ENCODE data around the gene ADARB1.

The ADARB1 gene

GRCh38 chr21:45048026-45048698 lies 26.2 kb upstream of the ADARB1 start:
- H3K27me3 Mint-ChIP-seq: peaks cover 63% of the 10 kb centered on the region

GRCh38 chr21:45048968-45049367 lies 25.4 kb upstream of the ADARB1 start:
- H3K9me3 Mint-ChIP-seq: peaks cover 6 to 14% of the 10 kb centered on the region in 2 donors
- H3K4me1 Mint-ChIP-seq: no peaks in the 10 kb centered on the region
- no peak overlapping the region for H3K4me3 Mint-ChIP-seq
- DNase-seq (no peak), ATAC-seq (no peak)
- H3K27me3 Mint-ChIP-seq: peaks cover 70% of the 10 kb centered on the region
- no peak overlapping the region for H3K27ac Mint-ChIP-seq

More at GRCh38 chr21:45048026-45048698, 26.2 kb upstream of the ADARB1 start:
- ATAC-seq (no peak), DNase-seq (no peak)
- Mint-ChIP-seq H3K4me1 (no peaks in the 10 kb centered on the region), H3K9me3 (peaks cover 6 to 14% of the 10 kb centered on the region in 2 donors), H3K27ac (no peak overlapping the region), H3K4me3 (no peak overlapping the region)

GRCh38 chr21:45049714-45050344 lies 24.6 kb upstream of the ADARB1 start:
- ATAC-seq (no peak), DNase-seq (no peak)
- Mint-ChIP-seq H3K27ac (no peak overlapping the region), H3K9me3 (peaks cover 6 to 14% of the 10 kb centered on the region in 2 donors), H3K4me1 (no peaks in the 10 kb centered on the region), H3K27me3 (peaks cover 70% of the 10 kb centered on the region), H3K4me3 (no peak overlapping the region)

GRCh38 chr21:45050345-45050796 lies 24.0 kb upstream of the ADARB1 start:
- H3K9me3 Mint-ChIP-seq: peaks cover 6 to 14% of the 10 kb centered on the region in 2 donors
- H3K27me3 Mint-ChIP-seq: peaks cover 70% of the 10 kb centered on the region

GRCh38 chr21:45050797-45051489 lies 23.4 kb upstream of the ADARB1 start:
- Mint-ChIP-seq H3K9me3 (peaks cover 6 to 14% of the 10 kb centered on the region in 2 donors), H3K27ac (peak overlapping the region in 1 of 2 donors; percentile 62), H3K4me3 (no peak overlapping the region), H3K27me3 (peaks cover 70% of the 10 kb centered on the region), H3K4me1 (no peaks in the 10 kb centered on the region)
- ATAC-seq (no peak), DNase-seq (no peak)

More at GRCh38 chr21:45050345-45050796, 24.0 kb upstream of the ADARB1 start:
- no peak overlapping the region for H3K4me3 Mint-ChIP-seq
- ATAC-seq: no peak
- H3K27ac Mint-ChIP-seq: no peak overlapping the region
- no peaks in the 10 kb centered on the region for H3K4me1 Mint-ChIP-seq
- DNase-seq: no peak

GRCh38 chr21:45051580-45052434 lies 22.6 kb upstream of the ADARB1 start:
- Mint-ChIP-seq H3K27ac (peak overlapping the region in 1 of 2 donors; percentile 62), H3K4me3 (no peak overlapping the region), H3K9me3 (peaks cover 6 to 11% of the 10 kb centered on the region in 2 donors), H3K4me1 (no peaks in the 10 kb centered on the region), H3K27me3 (peaks cover 77% of the 10 kb centered on the region)
- ATAC-seq (no peak), DNase-seq (no peak)

- H3K9me3 Mint-ChIP-seq: no peaks in the 10 kb centered on the region
- ATAC-seq: no peak
- H3K4me1 Mint-ChIP-seq: no peaks in the 10 kb centered on the region
- H3K27ac Mint-ChIP-seq: peak overlapping the region in 1 of 2 donors; percentile 75
- H3K4me3 Mint-ChIP-seq: no peak overlapping the region
- no peak for DNase-seq
- peaks cover 77% of the 10 kb centered on the region for H3K27me3 Mint-ChIP-seq
Measured at GRCh38 chr21:45052960-45053359, 21.4 kb upstream of the ADARB1 start.

GRCh38 chr21:45053561-45054226 lies 20.7 kb upstream of the ADARB1 start:
- H3K27ac Mint-ChIP-seq: no peak overlapping the region
- no peaks in the 10 kb centered on the region for H3K4me1 Mint-ChIP-seq
- ATAC-seq: no peak
- no peak overlapping the region for H3K4me3 Mint-ChIP-seq
- no peaks in the 10 kb centered on the region for H3K9me3 Mint-ChIP-seq
- H3K27me3 Mint-ChIP-seq: peaks cover 77% of the 10 kb centered on the region
- no peak for DNase-seq

- DNase-seq (no peak), ATAC-seq (no peak)
- Mint-ChIP-seq H3K27me3 (peaks cover 76% of the 10 kb centered on the region), H3K4me3 (no peak overlapping the region), H3K4me1 (no peaks in the 10 kb centered on the region), H3K27ac (peak overlapping the region in 1 of 2 donors; percentile 86), H3K9me3 (no peaks in the 10 kb centered on the region)
Measured at GRCh38 chr21:45054227-45054926, 20.0 kb upstream of the ADARB1 start.

GRCh38 chr21:45054927-45055612 lies 19.3 kb upstream of the ADARB1 start:
- Mint-ChIP-seq H3K27ac (no peak overlapping the region), H3K4me3 (no peak overlapping the region), H3K4me1 (no peaks in the 10 kb centered on the region), H3K9me3 (no peaks in the 10 kb centered on the region), H3K27me3 (peaks cover 69% of the 10 kb centered on the region)
- no peak for ATAC-seq
- DNase-seq: no peak

- Mint-ChIP-seq H3K4me1 (no peaks in the 10 kb centered on the region), H3K27ac (no peak overlapping the region), H3K4me3 (no peak overlapping the region), H3K9me3 (no peaks in the 10 kb centered on the region), H3K27me3 (peaks cover 64% of the 10 kb centered on the region)
- ATAC-seq: no peak
- DNase-seq: no peak
Measured at GRCh38 chr21:45055861-45056260, 18.5 kb upstream of the ADARB1 start.

GRCh38 chr21:45056296-45056904 lies 18.0 kb upstream of the ADARB1 start:
- H3K27ac Mint-ChIP-seq: peak overlapping the region in 1 of 2 donors; percentile 12
- ATAC-seq (no peak), DNase-seq (no peak)
- peaks cover 59% of the 10 kb centered on the region for H3K27me3 Mint-ChIP-seq
- no peaks in the 10 kb centered on the region for H3K9me3 Mint-ChIP-seq
- H3K4me1 Mint-ChIP-seq: no peaks in the 10 kb centered on the region
- no peak overlapping the region for H3K4me3 Mint-ChIP-seq

- no peak for DNase-seq
- no peaks in the 10 kb centered on the region for H3K9me3 Mint-ChIP-seq
- no peak overlapping the region for H3K4me3 Mint-ChIP-seq
- peaks cover 56% of the 10 kb centered on the region for H3K27me3 Mint-ChIP-seq
- H3K27ac Mint-ChIP-seq: no peak overlapping the region
- ATAC-seq: no peak
- H3K4me1 Mint-ChIP-seq: no peaks in the 10 kb centered on the region
Measured at GRCh38 chr21:45056917-45057560, 17.3 kb upstream of the ADARB1 start.
